Measurements from ENCODE around the gene ANKRD49.

DNA sequence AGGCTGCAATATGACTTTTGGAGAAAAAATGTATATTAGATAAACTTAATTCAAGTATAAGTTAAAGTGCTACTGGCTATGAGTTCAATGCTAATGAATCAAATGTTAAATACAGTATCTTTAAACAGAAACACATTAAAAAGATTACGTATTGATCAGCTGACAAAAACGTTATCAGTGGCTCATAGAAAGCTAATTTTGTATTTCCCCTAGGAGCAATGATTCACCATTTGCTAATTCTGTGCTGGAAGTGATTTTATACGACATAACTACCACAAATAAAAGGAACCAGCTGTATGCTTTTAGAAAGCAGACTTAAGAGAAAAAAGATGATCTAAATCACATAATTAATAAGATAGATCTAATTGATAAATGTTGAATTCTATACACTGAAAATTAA, 43.7 kb upstream of the ANKRD49 start:
- TF ChIP-seq, protein P1, sequence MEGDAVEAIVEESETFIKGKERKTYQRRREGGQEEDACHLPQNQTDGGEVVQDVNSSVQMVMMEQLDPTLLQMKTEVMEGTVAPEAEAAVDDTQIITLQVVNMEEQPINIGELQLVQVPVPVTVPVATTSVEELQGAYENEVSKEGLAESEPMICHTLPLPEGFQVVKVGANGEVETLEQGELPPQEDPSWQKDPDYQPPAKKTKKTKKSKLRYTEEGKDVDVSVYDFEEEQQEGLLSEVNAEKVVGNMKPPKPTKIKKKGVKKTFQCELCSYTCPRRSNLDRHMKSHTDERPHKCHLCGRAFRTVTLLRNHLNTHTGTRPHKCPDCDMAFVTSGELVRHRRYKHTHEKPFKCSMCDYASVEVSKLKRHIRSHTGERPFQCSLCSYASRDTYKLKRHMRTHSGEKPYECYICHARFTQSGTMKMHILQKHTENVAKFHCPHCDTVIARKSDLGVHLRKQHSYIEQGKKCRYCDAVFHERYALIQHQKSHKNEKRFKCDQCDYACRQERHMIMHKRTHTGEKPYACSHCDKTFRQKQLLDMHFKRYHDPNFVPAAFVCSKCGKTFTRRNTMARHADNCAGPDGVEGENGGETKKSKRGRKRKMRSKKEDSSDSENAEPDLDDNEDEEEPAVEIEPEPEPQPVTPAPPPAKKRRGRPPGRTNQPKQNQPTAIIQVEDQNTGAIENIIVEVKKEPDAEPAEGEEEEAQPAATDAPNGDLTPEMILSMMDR (IDR thresholded peaks at IDR 0.05) = no peak
- TF ChIP-seq POLR2A (IDR thresholded peaks at IDR 0.05) = no peak
